Skin of body (tissue), 2 donors: ENCODE data around the gene KREMEN1. TPM values are rescaled to one million over a fixed set of nuclear protein-coding genes. Genes with fewer than 3 reads are reported as not detected.
"Not testable (repeated sequence)": the region's sequence is repeated elsewhere in the genome, so short reads cannot be mapped to it uniquely, and the experiment has no call there.

Experiments used
- DNase-seq: peaks from one replicate; lab custom pipeline; 2025; lab: John Stamatoyannopoulos, UW
- total RNA-seq: library from RNA; depleted of rRNA; stranded (reverse); fragments of >200 nt; gene quantifications from one replicate; pipeline ENCODE4 v1.2.3, GENCODE V29; 2014

KREMEN1 gene
- total RNA-seq, 1 donor from 2014 or later: 30.4 TPM

GRCh38 chr22:29102300-29102699, 29.5 kb downstream of the KREMEN1 start:
- no peak for DNase-seq

DNA sequence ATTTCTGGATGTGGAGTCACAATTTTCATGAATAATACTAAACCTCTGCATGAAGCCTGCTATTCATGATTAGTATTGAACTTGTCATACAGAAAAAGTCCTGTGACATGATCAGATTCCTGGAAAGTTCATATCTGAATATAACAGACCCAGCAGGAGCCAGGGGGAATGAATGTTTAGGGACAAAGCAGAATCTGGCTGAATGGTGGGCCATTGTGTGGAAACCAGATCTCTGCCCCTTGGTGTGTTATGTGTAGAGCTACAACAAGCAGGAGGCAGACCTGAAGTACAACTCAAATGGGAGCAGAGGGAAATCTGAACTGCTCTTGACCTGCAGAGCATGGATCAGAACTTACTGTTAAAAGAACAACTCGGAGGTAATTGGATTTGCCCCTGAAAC, 30.3 kb downstream of the KREMEN1 start:
- no peak for DNase-seq

DNA sequence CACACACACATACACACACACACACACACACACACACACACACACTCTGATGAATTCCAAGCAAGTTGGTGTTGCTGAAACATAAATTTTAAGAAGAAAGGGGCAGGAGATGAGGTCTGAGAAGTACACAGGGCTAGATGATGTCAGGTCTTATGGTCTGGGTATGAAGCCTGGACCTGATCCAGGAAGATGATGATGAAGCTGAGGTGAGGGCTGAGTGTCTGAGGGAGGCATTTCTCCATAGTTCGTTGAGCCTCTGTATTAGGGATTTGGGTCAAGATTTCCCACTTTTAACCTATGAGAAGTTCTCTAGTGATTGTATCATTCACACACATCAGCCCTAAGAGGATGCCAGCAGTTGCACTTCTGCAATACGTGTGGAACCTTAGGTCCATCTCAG, 32.6 kb downstream of the KREMEN1 start:
- no peak for DNase-seq

GRCh38 chr22:29106839-29107238, 34.0 kb downstream of the KREMEN1 start:
- no peak for DNase-seq

- no peak for DNase-seq
These were observed 35.3 kb downstream of the KREMEN1 start for GRCh38 chr22:29108137-29108536.

DNA sequence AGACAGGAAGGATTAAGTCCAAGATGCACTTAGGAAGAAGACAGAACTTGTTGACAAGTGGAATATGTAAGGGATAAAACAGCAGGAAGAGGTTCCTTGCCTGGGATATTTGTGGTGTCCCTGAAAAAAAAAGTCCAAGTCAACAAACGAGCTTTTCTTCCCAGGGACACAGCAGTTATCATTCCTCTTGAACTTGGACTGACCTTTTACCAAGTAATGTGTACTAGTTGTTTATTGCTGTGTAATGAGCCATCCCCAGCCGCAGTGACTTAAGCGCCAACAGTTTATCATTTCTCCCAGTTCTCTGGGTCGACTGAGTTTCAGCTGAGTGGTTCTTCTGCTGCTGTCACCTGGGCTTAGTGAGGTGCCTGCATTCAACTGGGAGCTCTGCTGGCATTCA, 37.0 kb downstream of the KREMEN1 start:
- no peak for DNase-seq

DNA sequence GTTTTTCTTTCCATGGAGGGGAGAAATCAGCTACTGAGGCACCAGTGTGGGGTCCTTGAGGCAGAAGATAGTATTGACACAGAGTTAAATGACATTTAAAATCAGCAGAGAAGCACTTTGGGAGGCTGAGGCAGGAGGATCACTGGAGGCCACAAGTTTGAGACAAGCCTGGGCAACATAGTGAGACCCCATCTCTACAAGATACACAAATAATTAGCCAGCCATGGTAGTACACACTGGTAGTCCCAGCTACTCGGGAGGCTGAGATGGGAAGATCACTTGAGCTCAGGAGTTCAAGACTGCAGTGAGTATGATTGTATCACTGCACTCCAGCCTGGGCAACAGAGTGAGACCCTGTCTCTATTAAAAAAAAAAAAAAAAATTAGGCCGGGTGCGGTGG, 38.1 kb downstream of the KREMEN1 start:
- DNase-seq: no peak

DNA sequence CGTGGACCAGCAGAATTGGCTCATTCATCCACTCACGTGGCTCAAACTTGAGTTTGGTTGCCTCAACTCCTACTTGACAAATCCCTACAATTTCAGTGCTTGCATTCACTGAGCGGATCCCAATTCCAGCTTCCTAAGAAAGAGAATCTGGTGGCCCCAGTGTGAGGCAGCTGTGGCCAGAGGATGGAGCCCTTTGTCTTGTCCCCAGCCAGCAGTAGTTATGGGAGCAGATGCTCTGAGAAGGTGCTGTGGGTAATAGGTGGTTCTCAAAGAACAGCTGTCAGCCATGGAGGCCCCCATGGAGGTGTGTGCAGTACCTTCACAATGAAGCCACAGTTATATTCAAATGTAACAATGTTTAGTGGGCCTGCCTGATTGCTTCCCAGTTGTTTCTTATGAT, 39.3 kb downstream of the KREMEN1 start:
- no peak for DNase-seq

GRCh38 chr22:29112681-29113080, 39.8 kb downstream of the KREMEN1 start:
- DNase-seq: no peak

DNA sequence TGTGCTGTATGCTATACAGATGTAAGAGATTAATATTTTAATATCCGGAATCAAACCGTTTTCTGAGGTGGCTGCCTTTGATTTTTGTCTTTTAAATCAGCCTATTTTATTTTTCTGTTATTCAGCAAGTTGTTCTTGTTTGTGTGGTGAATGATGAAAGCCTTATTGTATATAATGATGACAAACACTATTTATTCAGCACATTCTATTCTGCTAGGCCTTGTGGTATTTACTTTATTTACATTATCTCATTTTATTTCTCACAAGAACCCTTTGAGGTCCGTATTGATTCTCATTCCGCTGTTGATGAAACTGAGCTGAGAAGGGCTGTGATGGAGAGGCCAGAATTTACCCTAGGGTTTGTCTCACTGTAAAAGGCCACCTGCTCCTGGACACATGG, 40.5 kb downstream of the KREMEN1 start:
- DNase-seq: no peak

GRCh38 chr22:29114392-29114791, 41.6 kb downstream of the KREMEN1 start:
- no peak for DNase-seq

DNA sequence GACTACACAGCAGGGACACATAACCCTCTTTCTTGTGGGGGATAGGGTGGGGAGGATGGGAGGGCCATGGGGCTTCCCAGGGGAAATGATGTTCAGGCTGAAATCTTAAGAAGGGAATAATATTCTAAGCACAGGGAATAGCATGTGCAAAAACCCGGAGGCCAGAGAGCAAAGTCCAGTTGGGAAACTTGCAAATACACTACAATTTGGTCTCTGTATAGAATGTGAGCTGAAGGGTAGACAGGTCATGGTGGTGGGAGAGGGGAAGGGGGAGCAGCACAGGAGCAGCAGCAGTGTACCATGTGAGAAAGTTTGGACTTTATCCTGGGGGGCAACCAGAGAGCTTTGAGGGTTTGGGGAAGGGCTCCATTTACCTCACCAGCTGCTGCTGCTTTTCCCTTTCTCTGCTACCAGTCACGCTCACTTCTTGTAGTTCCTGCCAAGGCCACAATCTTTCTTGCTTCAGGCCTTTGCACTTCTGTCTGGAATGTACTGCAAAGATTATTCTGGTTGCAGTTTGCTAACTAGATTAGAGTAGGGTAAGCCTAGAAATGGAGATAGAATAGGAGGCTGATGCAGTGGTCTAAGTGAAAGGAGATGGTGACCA, 43.0 kb downstream of the KREMEN1 start:
- no peak for DNase-seq

DNA sequence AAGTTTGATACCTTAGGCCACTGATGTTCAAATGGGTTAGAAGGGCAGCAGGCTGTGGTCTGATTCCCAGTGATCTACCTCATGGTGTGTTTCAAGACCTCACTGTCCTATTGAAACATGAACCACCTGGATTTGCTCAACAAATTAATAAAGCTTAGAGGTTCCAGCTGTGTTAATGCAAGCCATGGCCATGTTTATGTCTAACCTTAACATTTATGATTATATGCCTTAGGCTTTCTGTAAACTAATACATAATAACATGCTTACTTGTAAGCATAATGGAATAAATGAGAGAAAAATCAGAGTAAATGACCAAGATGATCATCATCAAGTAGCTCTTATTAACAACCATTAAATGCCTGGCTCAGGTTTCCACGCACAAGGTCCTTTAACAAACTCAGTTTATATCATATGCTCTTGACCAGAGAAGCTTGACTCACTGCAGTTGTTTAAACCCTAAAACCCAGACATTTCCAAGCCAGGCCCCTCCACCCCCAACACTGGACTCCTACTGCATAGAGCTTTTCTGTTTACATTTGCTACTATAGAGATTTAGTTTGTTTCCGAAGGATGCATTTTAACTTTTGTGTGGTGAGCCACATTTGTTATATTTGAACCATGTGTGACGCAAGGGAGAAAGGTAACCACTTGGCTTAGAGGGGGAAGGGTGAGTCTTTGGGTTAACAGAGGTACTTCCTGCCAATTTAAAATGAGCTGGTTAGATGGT, 43.7 kb downstream of the KREMEN1 start:
- DNase-seq: no peak

DNA sequence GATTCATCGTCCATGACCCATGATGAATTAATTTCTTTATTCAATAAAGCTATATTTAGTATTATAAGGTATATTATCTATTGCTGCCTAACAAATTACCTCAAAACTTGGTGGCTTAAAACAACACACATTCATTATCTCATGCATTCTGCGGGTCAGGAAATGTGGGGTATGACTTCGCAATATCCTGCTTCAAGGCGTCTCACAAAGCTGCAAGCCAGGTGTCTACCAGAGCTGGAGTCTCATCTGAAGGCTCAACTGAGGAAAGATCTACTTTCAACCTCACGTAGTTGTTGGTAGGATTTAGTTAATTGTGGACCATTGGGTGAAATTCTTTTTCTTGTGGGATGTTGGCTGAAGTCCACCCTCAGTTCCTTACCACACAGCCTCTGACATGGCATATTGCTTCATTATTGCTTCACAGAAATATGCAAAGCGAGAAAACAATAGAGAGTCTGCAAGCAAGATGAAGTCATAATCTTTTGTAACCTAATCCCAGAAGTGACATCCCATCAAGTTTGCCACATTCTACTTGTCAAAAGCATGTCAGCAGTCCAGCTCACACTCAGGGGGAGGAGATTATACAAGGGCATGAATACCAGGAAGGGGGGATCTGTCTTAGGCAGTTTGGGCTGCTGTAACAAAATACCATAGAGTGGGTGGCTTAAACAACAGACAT, 45.1 kb downstream of the KREMEN1 start:
- no peak for DNase-seq

- not testable (repeated sequence) for DNase-seq
These were observed 47.5 kb downstream of the KREMEN1 start for GRCh38 chr22:29120098-29120912.

DNA sequence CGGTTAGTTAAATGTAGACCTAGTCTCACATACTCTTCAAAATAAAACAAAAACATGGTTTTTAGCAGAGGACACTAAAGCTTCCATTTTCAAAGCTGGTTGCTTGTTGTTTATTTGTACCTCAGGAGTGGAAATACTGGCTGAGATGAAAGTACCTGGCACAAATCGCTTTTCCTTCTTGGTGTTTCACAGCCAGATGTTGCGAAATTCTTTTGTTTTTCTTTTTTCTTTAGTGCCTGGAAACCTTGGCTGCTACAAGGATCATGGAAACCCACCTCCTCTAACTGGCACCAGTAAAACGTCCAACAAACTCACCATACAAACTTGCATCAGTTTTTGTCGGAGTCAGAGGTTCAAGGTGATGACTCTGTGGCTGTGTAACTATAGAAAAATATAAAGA, 48.3 kb downstream of the KREMEN1 start:
- no peak for DNase-seq

GRCh38 chr22:29122041-29122440, 49.2 kb downstream of the KREMEN1 start:
- DNase-seq: no peak

DNA sequence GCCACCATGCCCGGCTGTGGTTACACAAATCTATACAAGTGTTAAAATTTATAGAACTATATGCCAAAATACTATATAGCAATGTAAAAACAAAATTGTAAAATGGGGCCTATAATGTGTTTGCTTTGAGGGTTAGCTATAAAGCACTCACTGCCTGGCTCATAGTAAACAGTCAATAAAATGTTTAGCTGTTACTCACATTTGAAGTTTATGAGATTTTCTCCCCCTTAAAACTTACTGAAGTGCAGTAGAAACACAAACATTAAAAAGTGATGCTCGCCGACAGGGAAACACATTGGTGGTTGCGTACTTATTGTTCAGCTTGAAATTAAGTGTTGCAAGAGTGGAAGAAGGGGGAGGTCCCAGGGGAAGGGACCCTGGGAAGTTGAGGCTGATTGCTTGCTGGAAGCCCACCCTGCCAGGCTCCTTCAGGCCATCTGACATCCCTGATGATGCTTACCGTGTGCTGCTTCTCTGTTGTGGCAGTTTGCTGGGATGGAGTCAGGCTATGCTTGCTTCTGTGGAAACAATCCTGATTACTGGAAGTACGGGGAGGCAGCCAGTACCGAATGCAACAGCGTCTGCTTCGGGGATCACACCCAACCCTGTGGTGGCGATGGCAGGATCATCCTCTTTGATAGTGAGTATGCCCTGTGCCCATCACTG, 52.1 kb downstream of the KREMEN1 start:
- no peak for DNase-seq

DNA sequence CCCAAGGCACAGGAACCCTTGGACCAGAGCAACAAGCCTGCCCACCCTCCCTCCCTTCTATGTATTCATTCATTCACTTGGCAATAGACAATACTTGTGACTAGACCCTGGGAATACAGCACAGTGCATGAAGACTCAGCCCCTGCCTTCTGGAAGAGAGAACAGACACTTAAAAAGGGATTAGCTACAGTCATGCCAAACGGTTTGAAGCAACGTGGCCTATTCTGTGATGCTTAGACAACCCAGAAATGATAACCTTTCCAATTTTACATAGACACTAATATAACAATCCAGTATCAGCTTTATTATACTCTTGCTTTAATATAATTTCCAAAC, 52.6 kb downstream of the KREMEN1 start:
- no peak for DNase-seq

- DNase-seq: no peak
These were observed 53.0 kb downstream of the KREMEN1 start for GRCh38 chr22:29125844-29126243.

DNA sequence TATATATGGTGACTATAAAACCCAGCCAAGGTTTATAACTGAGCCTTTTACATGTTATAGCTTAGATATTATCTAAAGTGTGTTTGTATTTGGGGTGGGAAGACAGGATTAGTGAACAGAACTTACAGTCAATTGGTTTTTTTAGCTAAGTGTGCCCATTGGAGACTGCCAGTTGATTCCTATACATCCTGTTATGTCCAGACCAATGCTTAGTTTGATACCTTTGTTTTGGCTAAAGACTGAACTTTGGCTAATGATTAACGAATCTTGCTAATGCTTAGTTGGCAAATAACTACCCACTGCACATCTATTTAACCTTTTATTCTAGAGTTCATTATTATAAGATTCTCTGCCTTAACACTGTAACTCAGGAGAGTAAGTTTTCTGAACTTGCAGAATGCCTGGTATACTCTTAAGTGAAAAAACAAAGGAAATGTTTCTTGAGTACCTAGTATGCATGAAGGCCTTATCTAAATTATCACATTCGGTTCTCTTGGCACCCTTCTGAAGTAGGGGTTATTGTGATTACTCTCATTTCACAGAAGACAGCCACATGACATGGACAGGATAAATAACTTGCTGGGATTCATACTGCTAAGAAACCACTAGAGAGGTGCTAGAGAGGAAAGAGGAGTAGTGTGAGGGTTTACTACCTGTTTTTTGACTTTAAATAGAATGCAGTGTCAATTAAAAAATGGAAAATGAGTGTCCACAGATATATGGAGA, 54.0 kb downstream of the KREMEN1 start:
- no peak for DNase-seq
